ENCODE measurements around the gene DERL2.

GRCh38 chr17:5530265-5531084 lies 44.5 kb upstream of the DERL2 start:
- TF ChIP-seq, protein P1, sequence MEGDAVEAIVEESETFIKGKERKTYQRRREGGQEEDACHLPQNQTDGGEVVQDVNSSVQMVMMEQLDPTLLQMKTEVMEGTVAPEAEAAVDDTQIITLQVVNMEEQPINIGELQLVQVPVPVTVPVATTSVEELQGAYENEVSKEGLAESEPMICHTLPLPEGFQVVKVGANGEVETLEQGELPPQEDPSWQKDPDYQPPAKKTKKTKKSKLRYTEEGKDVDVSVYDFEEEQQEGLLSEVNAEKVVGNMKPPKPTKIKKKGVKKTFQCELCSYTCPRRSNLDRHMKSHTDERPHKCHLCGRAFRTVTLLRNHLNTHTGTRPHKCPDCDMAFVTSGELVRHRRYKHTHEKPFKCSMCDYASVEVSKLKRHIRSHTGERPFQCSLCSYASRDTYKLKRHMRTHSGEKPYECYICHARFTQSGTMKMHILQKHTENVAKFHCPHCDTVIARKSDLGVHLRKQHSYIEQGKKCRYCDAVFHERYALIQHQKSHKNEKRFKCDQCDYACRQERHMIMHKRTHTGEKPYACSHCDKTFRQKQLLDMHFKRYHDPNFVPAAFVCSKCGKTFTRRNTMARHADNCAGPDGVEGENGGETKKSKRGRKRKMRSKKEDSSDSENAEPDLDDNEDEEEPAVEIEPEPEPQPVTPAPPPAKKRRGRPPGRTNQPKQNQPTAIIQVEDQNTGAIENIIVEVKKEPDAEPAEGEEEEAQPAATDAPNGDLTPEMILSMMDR (IDR thresholded peaks at IDR 0.05): no peak
- TF ChIP-seq POLR2A (IDR thresholded peaks at IDR 0.05): no peak
